Effector CD4-positive, alpha-beta T cell (primary cell): Measurements from ENCODE around the gene NRARP.

Source experiments
- DNase-seq: peaks from one replicate; pipeline ENCODE4 v3.0.0-alpha.2; 2020

NRARP gene

DNA sequence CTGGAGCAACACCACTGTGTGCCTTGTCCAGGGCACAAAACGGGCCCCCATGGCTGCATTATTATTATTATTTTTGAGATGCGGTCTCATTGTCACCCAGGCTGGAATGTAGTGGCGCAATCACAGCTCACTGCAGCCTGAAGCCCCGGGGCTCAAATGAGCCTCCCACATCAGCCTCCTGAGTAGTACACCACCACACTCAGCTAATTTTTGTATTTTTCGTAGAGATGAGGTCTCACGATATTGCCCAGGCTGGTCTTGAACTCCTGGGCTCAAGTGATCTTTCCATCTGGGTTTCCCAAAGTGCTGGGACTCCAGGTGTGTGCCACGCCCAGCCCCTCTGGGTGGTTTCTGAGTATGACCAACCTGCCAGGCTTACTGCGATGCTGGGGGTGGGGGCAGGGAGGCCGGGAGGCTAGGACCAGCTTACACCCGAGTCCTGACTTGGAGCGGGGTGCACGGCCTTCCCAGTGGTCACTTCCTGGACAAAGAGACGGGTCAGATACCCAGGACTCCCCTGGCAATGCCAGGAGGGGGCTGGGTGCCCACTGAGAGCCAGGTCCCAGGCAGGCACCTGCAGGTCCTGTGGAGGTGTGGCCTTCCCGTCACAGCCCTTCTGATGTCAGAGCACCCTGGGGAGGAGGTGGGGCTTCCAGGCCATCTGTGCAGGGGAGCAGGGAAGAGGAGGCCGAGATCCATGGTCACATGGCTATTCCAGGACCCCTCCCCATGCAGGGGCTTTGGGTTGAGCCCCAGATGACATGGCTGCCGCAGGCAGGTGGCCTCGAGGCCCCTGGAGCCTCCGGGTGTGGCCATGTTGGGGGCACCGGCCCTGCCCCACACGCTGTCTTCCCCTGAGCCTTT, 8.3 kb upstream of the NRARP start:
- no peak for DNase-seq

DNA sequence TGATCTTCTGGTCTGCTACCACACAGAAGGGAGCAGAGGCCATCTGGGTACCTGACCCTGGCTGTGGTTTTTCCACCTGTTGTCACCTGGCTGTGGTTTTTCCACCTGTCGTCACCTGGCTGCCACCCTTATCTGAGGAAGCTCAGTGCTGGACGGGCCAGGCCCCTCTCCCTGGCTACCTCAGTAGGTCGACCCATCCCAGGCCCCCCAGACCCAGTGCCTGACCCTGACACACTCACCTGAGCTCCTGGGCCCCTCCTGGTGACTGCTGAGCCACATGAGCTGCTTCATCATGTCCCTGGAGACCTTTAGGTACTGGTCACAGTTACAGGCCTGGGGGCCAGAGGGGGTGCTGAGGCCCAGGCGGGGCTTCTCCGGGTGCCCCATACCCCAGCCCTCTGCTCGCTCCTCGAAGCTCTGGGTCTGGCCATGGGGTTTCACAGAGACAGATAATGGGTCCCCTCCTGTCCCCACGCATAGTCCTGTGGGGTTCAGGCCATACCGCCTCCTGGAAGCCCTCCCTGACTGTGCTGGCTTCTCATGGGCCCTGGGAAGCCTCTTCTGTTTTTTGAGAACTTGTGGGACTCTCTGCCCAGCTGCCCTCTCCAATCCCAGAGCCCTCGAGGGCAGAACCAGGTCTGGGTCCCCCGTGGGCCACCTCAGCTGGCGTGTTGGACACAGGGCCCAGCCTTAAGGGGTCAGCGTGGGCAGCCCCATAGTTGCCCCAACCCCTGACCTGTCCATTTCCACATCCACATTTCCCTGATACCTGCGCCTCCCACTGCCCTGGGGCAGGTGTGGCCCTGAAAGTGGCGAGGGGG, 7.5 kb upstream of the NRARP start:
- no peak for DNase-seq

DNA sequence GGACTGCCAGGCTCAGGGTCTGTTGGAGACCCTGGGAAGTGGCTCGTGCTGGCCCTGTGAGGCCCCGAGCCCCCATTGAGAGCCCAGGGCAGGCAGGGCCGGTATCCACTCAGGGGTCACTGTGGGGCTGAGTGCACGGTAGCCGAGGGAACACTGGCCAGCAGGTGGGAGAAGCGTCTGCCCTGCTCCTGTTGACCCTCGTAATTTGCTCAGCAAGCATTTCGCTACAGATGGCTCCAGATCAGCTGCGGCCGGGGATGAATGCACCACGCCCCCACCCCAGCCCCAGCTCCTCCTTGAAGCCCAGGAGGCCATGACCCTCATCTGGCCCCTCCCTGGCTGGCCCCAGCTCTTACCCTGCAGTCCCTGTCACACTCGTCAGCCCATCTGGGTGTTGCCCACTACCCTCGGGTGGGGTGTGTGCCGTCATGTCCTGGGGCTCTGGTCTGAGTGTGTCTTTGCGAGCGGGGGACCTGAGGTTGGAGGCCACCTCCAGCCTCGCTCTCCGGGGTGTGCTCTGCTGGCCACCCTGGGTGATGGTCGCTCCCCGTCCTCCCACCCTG, 6.1 kb upstream of the NRARP start:
- no peak for DNase-seq

DNA sequence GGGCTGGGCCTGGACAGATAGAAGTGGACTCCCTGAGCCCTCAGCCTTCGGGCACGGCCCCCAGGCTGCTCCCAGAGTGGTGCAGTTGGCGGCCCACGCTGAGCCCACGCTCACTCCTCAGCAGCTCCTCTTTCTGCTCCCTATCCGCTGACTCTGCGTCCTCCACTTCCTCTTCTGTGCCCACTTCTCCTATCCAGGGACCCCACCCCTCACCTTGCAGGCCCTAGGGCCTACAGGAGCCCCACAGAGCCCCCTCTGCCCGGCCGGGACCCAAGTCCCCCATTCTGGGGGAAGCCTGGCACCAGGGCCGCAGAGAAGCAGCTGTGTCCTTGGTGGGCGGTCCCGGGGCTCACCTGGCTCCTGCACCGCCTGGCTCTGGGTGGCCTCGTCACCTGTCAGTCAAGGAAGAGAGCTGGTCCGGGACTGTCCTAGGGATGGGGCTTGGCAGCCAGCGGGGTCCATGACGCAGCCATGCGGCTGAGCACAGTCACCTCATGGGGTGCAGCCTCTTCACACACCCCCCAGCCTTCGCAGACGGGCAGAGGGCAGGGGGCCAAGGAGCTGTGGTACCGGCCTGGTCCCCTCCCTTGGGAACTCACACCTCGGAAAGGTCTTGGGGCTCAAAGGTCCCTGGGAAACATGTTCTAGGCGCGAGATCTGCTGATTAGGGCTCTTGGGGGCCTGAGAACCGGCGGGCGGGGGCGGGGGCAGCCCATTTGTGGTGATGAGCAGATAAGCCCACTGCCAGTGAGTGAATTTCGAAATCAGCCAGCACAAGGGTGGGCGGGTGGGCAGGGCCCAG, 5.4 kb upstream of the NRARP start:
- no peak for DNase-seq

DNA sequence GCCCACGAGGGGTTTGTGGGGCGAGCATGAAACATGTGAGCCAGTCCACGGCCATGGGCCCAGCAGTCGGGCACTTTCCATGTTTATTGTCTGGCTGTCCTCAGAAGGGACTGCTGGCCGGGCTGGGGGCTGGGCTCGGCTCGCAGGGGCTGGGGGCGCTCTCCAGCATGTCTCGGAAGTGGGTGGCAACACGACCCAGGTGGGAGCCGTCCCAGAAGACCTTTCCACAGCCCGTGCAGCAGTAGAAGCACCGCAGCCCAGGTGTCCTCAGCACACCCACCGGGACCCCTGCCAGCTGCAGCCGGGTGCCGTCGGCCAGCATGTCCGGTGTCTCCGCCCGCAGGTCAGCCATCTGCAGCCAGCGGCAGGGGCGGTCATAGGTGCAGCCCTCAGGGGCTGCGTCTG, 4.8 kb upstream of the NRARP start:
- no peak for DNase-seq

DNA sequence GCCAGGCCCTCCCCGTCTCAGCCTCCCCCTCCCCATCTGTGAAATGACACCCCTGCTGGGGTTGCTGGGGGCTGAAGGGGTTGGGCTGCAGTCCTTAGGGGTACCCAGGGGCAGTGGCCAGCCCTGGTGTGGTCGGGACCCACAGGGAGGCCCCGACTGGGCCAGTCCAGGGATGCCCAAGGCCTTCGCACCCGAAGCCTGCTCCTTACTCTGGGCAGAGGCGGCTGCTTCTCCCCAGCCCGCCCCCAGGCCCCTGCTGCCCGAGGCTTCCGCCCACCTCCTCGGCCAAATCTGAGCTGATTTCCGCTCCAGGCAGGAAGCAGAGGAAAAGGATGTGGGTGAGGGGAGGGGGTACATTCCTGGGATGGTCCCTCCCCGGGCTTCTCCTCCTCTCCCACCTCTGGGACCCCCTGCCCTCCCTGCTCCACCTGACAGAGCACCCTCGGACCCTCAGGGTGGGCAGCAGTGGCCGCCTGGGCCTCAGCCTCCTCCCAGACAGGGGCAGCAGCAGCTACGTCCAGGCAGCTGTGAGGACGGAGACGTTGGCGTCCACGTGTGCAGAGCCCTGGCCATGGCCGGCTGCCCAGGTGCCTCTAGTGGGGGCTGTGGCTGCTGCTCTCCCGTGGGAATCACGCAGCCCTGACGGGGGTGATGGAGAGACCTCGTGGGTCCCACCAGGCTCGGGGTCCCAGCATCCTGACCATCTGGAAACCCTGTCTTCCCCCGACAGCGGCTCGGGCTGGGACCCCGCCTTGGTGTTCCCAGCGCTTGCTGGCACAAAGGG, 4.2 kb upstream of the NRARP start:
- DNase-seq, result no peak

DNA sequence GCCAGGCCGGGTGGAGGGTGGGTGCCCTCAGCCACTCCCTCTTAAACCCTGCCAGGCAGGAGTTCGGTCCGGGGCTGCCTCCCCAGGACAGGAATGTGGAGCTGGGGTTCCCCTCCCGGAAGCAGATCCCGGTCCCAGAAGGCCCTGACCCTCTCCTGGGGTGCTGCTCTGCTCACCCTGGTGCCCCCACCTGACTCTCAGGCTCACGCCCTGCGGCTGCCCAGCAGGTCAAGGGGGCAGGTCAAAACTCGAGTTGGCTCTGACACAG, 3.7 kb upstream of the NRARP start:
- DNase-seq, result no peak

DNA sequence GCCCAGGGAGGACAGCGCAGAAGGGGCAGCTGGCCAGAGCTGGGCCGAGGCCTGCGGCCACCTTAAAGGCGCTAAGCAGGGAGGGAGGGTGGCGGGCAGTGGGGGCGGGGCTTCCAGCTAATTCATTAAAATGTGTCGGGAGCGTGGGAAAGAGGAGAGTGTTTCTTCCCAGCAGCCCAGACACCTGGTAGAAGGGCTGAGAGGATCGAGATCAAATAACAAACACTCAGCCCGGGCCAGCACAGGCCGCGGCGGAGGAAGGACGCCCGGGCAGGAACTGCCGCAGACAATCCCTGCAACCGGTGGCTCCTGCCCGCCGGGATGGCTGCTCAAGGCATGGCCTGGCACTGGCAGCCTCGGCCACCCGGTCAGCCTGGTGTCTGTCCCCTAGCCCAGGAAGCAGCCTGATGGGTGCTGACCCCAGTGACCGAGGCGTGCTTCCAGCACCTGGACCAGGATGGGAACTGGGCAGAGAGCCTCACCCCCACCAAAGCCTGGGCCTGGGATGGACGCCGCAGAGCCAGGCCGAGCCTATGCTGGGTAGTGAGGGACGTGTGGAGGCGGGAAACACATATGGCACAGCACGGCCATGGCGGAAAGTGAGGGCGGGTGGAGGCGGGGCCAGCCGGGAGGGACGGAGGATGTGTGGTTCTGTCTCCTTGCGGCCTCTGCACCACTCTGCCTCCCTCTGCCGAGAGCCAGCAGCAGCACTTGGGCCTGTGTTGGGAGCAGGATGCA, 3.2 kb upstream of the NRARP start:
- DNase-seq, result no peak

DNA sequence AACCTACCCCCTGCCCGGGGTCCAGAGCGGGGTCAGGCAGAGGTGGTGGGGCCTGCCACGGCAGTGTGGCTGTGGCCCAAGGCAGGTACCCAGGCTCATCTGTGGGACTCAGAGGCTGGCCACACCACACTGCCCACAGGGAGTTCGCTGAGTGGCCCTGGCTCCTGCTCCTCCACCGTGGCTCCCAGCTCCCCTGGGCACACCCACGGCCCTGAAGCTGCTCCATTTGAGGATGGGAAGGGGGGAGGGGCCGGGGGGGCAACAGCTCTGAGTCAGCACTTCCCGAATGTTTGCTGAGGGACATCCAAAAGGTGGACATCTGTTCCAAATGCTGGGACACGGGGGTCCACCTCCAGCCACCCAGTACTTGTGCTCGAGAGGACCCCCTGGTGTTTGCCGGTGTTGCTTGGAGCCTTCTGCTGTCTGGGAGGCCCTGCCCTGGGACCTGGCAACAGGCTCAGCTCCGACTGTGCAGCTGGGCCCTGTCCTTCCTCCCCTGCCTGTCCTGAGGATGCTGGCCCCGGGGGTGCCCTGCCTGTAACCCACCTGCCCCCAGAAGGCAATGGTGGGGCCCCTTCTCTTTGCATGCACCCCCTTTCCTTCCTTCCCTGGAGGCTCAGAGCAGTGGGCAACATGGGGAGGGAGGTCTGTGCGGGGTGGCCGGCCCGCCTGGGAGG, 2.5 kb upstream of the NRARP start:
- no peak for DNase-seq

DNA sequence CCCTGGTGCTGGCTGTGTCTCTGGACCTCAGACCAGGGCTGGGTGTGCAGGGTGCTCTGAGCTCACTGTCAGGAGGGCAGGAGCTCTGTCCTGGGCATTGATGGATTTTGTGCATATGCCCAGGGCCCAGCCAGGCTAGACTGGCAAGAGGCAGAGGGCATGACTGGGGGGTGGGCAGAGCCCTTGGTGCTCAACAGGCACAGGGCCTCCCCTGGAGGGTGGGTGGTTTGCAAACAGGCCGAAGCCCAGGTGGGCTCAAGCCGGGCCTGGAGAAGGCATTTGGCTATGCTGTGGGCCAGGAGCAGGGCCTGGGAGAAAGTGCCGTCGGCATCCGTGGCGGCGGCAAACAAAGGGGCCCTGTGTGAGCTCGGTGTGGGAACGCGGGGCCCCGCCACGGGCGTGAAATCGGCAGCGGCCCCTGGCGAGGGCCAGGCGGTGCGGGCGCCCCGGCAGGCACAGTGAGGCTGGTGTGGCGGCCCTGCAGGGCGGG, 1.9 kb upstream of the NRARP start:
- DNase-seq, result no peak

DNA sequence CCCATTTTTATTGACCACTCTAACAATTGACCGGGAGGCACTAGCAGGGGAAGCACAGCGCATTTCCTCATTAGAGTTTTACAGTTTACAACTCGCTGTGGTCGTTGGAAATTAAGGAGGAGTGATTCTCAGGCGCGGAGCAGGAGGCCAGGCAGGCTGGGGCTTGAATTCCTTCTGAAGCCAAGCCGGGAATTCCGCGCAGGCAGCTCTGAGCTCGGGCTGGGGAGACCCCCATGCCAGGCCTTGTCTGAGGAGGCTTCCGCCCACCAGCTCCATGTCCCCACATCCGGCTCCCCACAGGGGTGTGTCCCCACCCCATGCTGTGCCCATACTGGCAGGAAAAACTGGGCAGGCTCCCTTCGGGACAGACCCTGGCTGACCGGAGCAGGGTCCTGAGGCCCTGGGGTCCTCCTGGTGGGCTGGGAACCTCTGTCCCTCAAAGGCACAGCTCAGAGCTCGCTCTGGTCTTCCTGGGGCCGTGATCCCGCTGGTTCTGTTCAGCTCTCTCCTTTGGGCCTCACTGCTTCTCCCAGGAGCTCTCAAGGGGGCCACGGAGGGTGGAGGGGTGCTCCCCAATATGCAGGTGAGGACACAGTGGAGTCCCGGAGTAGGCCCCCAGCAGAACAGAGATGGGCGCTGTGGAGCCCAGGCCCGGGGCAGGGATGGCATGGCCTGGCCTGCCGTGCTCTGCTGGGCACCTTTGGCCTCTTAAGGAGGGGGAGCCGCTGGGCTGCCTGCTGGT, 1.3 kb upstream of the NRARP start:
- no peak for DNase-seq

DNA sequence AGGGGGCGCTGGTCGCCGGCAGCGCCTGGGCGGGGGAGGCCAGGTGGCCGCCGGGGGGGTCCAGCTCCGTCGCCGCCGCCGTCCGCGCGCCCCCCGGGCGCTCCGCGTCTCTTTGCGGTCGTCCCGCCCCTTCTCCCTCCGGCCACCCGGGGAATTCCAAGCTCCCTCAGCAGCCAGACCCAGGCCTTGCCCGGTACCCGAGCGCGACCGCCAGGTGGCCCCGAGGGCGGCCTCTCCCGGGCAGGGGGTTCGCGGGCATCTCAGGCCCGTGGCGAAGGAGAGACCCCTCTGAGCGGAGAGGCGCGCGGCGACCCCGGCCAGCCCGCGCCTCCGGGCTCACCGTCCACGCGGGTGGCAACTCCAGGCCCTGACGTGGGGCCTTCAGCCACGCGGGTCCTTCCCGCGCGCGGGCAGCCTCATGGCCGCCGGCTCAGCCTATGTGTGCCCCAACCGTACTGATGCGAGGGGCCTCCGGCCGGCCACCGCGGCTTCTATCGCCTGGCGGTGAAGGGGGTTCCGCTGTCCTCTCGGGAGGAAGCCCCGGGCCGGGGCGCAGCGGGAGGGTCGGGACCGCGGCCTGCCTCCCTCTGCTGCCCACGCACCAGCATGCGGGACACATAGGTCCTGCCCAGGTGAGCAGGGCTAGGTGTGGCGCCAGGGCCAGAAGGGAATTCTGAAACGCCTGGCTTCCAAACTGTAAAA, 529 bp upstream of the NRARP start:
- DNase-seq, result no peak

DNA sequence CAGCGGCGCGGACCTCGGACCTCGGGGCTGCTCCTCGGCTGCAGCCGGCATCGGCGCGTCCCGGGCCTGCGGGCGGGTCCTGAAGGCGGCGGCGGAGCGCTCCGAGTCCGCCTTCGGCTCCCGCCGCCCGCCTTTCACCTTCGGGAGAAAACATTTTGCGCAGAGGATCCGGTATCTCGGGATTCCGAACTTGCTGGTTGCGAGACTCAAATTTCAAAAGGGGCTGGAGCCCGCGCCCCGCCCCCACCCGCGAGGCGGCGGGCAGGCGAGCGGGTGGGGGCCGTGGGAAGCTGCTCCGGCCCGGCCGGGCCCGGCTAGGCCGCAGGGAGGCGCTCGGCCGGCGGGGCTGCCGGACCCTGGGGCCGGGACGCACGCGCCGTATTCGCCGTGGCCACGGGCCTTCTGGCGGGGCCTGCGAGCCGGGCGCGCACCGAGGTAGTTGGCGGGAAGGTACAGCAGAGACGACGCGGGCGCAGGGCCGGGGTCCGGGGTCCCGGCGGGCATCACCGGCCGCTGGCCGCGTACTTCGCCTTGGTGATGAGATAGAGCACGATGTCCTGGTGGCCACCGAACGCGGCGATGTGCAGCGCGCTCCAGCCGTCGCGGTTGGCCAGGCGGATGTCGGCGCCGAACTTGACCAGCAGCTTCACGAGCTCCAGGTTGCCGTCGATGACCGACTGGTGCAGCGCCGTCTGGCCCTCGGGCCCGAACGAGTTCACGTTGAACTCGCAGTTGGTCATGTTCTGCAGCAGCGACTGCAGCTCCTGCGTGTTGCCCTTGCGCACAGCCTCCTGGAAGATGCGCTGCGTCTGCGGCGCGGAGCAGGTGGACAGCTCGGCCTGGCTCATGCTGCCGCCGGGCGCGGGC, 757 bp downstream of the NRARP start:
- DNase-seq, result no peak

DNA sequence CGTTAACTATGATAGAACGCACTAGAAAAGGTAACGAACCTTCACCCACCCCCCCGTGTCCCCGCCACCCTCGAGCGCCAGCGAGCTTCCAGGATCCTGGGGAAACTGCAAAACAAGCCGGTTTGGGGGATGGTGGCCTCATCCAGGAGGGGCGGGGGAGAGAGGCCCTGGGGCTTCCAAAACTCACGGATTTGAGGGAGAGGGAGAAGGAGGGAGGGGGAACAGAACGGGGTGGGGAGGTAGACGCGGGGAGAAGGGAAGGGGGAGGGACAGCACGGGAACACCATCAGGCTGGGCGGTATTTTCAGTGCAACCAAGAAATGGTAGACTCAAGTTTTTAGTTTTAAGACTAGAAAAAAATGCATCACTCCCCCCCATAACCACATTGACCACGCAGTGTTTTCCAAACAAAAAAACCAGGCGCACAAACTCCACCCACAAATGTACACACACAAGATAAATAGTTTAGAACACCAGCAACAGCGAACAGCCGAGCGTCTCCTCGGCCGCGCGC, 1.4 kb downstream of the NRARP start:
- no peak for DNase-seq

DNA sequence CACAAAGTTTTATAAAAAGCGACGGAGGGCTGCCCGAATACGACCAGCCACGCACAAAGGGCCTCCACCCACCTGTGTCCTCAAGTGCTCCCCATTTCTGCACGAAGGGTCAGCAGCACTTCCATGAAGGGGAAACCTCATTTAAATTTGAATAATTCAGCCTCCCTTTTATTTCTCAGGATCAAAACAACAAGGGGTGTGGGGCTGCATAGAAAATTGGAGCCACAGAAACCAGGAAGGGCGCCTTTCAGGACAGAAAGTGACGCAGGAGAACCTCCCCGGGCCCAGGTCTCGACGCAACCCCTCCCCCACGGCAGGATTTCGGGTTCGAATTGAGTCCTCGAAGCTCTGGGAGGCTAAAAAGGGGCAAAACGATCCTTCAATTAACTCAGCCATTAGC, 2.1 kb downstream of the NRARP start:
- no peak for DNase-seq

DNA sequence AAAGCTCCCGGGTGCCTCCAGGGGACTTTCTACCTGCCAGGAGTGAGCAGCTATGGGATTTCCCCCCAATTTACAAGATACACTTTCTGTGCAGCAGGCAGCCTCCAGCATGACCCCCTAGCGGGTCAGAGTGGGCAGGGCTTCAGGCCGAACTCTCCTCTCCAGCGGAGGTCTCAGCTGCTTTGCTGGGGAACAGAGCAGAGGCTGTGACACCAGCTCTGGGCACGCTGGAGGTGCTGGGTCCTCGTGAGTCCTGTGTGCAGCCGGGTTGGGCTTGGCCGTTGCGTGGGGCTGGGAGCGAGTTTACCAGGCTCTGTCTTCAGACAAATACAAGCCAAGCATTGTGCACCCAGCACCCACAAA, 2.9 kb downstream of the NRARP start:
- no peak for DNase-seq

DNA sequence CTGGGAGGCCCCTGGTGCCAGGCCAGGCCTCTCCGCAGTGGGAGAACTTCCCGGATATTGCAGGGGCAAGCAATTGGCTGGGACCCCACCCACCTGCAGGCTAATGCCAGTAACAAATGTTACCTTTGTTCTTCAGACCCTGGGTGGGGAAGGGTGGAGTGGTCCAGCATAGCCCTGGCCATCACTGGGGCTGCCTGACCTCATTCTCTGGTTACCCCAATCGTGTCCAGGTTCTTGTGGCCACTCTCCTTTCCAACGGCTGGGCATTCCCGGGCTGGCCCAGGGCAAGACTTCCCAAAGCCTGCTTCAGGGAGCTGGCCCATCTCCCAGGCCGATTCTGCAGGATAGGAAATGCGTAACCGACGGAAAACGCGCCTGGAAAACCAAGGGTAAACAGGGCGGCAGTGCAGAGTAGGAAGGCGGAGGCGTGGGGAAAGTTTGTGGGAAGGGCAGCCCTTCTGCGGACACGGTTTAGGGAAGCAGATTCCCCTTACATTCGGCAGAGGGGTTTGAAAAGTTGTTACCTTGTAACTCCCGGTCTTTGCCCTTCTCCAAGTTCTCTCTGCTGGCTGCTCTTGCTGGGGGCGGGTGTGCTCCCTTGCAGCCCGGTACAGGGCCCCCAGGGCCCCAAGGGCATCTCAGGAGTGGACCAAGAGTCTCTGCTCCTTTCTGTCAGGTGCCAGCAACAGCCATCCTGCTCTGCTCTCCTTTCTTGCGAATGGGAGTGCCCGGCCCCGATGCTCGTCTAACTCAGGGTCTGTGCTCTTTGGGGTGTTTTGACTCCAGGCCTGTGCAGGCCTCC, 3.5 kb downstream of the NRARP start:
- DNase-seq, result no peak
